HG03025 (cell line): Measurements from ENCODE around the gene ALG10B.

Experiments
- ATAC-seq: cut with Tn5 transposase; IDR thresholded peaks from one replicate; pipeline ENCODE4 v1.9.1; 2021; ENCODE audit warnings: mild to moderate bottlenecking, moderate library complexity; ENCODE audit not compliant: unreplicated experiment, low FRiP score

The ALG10B gene

DNA sequence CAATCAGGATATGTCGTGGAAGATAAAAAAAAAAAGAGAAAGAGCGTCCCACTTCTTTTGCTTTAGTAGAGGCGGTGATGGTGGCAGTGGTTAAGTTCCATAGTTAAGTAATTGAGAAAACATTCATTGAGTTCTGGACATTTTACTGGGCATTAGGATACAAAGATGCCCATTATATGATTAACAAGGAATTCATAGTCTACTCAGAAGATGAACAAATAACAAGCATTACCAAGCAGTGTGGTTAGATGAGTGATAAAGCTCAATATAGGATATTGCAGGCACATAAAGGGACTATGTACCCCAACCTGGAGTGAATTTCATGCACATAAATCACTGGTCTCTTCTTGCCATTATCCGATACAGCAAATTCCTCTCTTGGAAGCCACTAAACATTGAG is 53.7 kb downstream of the ALG10B start:
- no peak for ATAC-seq

DNA sequence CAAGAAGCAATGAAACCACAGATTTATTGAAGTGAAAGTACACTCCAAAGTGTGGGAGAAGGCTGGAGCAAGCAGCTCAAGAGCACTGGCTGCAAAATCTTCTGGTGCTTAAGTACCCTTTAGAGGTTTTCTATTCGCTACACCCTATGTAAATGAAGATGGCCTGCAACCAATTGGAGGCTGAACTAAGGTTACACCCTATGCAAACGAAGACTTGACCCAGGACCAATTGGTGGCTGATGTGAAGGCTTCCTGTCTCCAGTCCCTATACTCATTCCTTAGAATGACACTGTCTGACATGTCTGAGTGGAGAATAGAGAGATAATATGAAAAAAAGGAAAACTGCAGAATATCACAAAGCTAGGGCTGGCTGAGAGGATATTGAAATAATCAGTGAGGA is 57.2 kb downstream of the ALG10B start:
- no peak for ATAC-seq

DNA sequence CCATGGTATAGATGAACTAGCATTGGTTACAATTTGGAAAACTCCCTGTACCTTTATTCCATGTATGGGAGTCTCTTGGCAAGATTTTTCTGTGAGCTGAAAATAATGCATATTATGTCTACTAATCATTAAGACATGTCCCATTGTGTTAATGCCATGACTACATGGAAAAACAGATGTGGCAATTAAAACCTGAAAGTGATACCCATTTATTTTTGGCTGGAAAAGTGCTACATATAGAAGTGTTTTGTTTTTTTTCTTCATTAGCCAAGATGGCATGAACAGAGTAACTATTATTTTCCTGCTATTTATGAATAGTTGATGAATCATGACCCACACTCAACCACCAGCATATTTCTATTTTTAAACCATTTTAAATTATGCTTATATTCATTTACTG is 58.2 kb downstream of the ALG10B start:
- no peak for ATAC-seq
